GM18870 (cell line): ENCODE measurements around the gene AIFM3.

Source experiments
- ATAC-seq: cut with Tn5 transposase; IDR thresholded peaks from one replicate; pipeline ENCODE4 v1.9.1; 2021; ENCODE audit warnings: moderate library complexity; ENCODE audit not compliant: unreplicated experiment

AIFM3 gene

GRCh38 chr22:20989323-20990138 is 22.5 kb downstream of the AIFM3 start:
- ATAC-seq = no peak

- ATAC-seq = no peak
Measured at GRCh38 chr22:20990184-20991180, 23.4 kb downstream of the AIFM3 start.

- ATAC-seq = no peak
Measured at GRCh38 chr22:20991252-20992055, 24.4 kb downstream of the AIFM3 start.

- no peak for ATAC-seq
Measured at GRCh38 chr22:20992056-20992442, 25.0 kb downstream of the AIFM3 start.

GRCh38 chr22:20992456-20993303 is 25.6 kb downstream of the AIFM3 start:
- no peak for ATAC-seq

- no peak for ATAC-seq
Measured at GRCh38 chr22:20993304-20994127, 26.5 kb downstream of the AIFM3 start.

GRCh38 chr22:20994128-20994901 is 27.3 kb downstream of the AIFM3 start:
- no peak for ATAC-seq

GRCh38 chr22:20994902-20995241 is 27.8 kb downstream of the AIFM3 start:
- ATAC-seq = no peak

GRCh38 chr22:20995329-20996030 is 28.4 kb downstream of the AIFM3 start:
- no peak for ATAC-seq

GRCh38 chr22:20996031-20996410 is 29.0 kb downstream of the AIFM3 start:
- no peak for ATAC-seq

- no peak for ATAC-seq
Measured at GRCh38 chr22:20996598-20997535, 29.8 kb downstream of the AIFM3 start.

- no peak for ATAC-seq
Measured at GRCh38 chr22:20997536-20998257, 30.6 kb downstream of the AIFM3 start.

GRCh38 chr22:20998411-20999336 is 31.6 kb downstream of the AIFM3 start:
- no peak for ATAC-seq

GRCh38 chr22:20999350-21000206 is 32.5 kb downstream of the AIFM3 start:
- ATAC-seq = no peak
